Central memory CD8-positive, alpha-beta T cell (primary cell): ENCODE data around the gene PPP1R1B.

Experiments used
- ATAC-seq: fragments of 150-1000 bp; cut with Tn5 transposase; replicated peaks from 2 replicates; pipeline ENCODE4 v1.10.0; 2022; ENCODE audit warnings: mild to moderate bottlenecking, moderate FRiP score, moderate number of reproducible peaks; ENCODE audit not compliant: poor library complexity, severe bottlenecking; ENCODE audit errors: extremely low read depth
- DNase-seq, 2 donors: peaks; one replicate each; pipeline ENCODE4 v3.0.0; 2021; ENCODE audit warnings: low spot score in 2 of 2
- H3K27ac Mint-ChIP-seq: one replicate; pipeline ENCODE4 v1.8.0; 2022; ENCODE audit warnings: low read depth, mild to moderate bottlenecking, moderate library complexity, mixed read lengths
- H3K27me3 Mint-ChIP-seq: one replicate; pipeline ENCODE4 v1.8.0; 2022; ENCODE audit warnings: mixed read lengths
- H3K36me3 Mint-ChIP-seq: one replicate; pipeline ENCODE4 v1.8.0; 2022; ENCODE audit warnings: mild to moderate bottlenecking, moderate library complexity, mixed read lengths; ENCODE audit not compliant: insufficient read depth
- H3K4me1 Mint-ChIP-seq: one replicate; pipeline ENCODE4 v1.8.0; 2022; ENCODE audit warnings: mixed read lengths
- H3K4me3 Mint-ChIP-seq: one replicate; pipeline ENCODE4 v1.8.0; 2022; ENCODE audit warnings: mild to moderate bottlenecking, moderate library complexity, mixed read lengths
- H3K9me3 Mint-ChIP-seq: one replicate; pipeline ENCODE4 v1.8.0; 2022; ENCODE audit warnings: mixed read lengths

Gene PPP1R1B

GRCh38 chr17:39595928-39596510 lies 30.7 kb upstream of the PPP1R1B start:
- no peak overlapping the region for H3K4me3 Mint-ChIP-seq

GRCh38 chr17:39596543-39597267 lies 30.0 kb upstream of the PPP1R1B start:
- Mint-ChIP-seq H3K4me3 (no peak overlapping the region), H3K27ac (no peak overlapping the region), H3K36me3 (no peaks in the 10 kb centered on the region), H3K4me1 (peaks cover 21% of the 10 kb centered on the region), H3K27me3 (peaks cover 89% of the 10 kb centered on the region), H3K9me3 (no peaks in the 10 kb centered on the region)
- no peak for ATAC-seq
- DNase-seq, result no peak

More at GRCh38 chr17:39595928-39596510, 30.7 kb upstream of the PPP1R1B start:
- no peaks in the 10 kb centered on the region for H3K9me3 Mint-ChIP-seq
- DNase-seq (no peak), ATAC-seq (no peak)
- peaks cover 89% of the 10 kb centered on the region for H3K27me3 Mint-ChIP-seq
- peaks cover 21% of the 10 kb centered on the region for H3K4me1 Mint-ChIP-seq
- H3K27ac Mint-ChIP-seq, result no peak overlapping the region
- H3K36me3 Mint-ChIP-seq, result no peaks in the 10 kb centered on the region

- Mint-ChIP-seq H3K4me1 (peaks cover 21% of the 10 kb centered on the region), H3K27me3 (peaks cover 89% of the 10 kb centered on the region)
Observed at GRCh38 chr17:39597372-39598046, 29.2 kb upstream of the PPP1R1B start.

GRCh38 chr17:39598047-39598481 lies 28.7 kb upstream of the PPP1R1B start:
- no peak overlapping the region for H3K4me3 Mint-ChIP-seq
- DNase-seq, result no peak
- H3K27me3 Mint-ChIP-seq, result peaks cover 89% of the 10 kb centered on the region
- no peaks in the 10 kb centered on the region for H3K9me3 Mint-ChIP-seq
- H3K27ac Mint-ChIP-seq, result no peak overlapping the region
- peaks cover 22% of the 10 kb centered on the region for H3K4me1 Mint-ChIP-seq
- H3K36me3 Mint-ChIP-seq, result no peaks in the 10 kb centered on the region
- ATAC-seq, result no peak

More at GRCh38 chr17:39597372-39598046, 29.2 kb upstream of the PPP1R1B start:
- H3K4me3 Mint-ChIP-seq, result no peak overlapping the region
- ATAC-seq (no peak), DNase-seq (no peak)
- H3K27ac Mint-ChIP-seq, result no peak overlapping the region
- H3K36me3 Mint-ChIP-seq, result no peaks in the 10 kb centered on the region
- H3K9me3 Mint-ChIP-seq, result no peaks in the 10 kb centered on the region

GRCh38 chr17:39598630-39599003 lies 28.1 kb upstream of the PPP1R1B start:
- Mint-ChIP-seq H3K4me3 (no peak overlapping the region), H3K4me1 (peaks cover 28% of the 10 kb centered on the region), H3K9me3 (no peaks in the 10 kb centered on the region), H3K36me3 (no peaks in the 10 kb centered on the region), H3K27me3 (peaks cover 89% of the 10 kb centered on the region), H3K27ac (no peak overlapping the region)
- no peak for DNase-seq
- no peak for ATAC-seq

- no peak for DNase-seq
- peaks cover 90% of the 10 kb centered on the region for H3K27me3 Mint-ChIP-seq
- H3K36me3 Mint-ChIP-seq, result no peaks in the 10 kb centered on the region
- no peaks in the 10 kb centered on the region for H3K9me3 Mint-ChIP-seq
- H3K27ac Mint-ChIP-seq, result no peak overlapping the region
- H3K4me1 Mint-ChIP-seq, result peaks cover 31% of the 10 kb centered on the region
- H3K4me3 Mint-ChIP-seq, result no peak overlapping the region
- ATAC-seq, result no peak
Observed at GRCh38 chr17:39599004-39599664, 27.6 kb upstream of the PPP1R1B start.

GRCh38 chr17:39599665-39600231 lies 27.0 kb upstream of the PPP1R1B start:
- no peak overlapping the region for H3K27ac Mint-ChIP-seq
- H3K9me3 Mint-ChIP-seq, result no peaks in the 10 kb centered on the region
- peaks cover 31% of the 10 kb centered on the region for H3K4me1 Mint-ChIP-seq
- peaks cover 90% of the 10 kb centered on the region for H3K27me3 Mint-ChIP-seq
- H3K4me3 Mint-ChIP-seq, result no peak overlapping the region
- DNase-seq, result no peak
- H3K36me3 Mint-ChIP-seq, result no peaks in the 10 kb centered on the region
- no peak for ATAC-seq

- DNase-seq, result no peak
- Mint-ChIP-seq H3K9me3 (no peaks in the 10 kb centered on the region), H3K27ac (no peak overlapping the region), H3K4me1 (peaks cover 31% of the 10 kb centered on the region), H3K36me3 (peaks cover 3% of the 10 kb centered on the region), H3K4me3 (no peak overlapping the region), H3K27me3 (peaks cover 90% of the 10 kb centered on the region)
- ATAC-seq, result no peak
Observed at GRCh38 chr17:39600288-39600996, 26.3 kb upstream of the PPP1R1B start.

GRCh38 chr17:39600997-39601597 lies 25.7 kb upstream of the PPP1R1B start:
- Mint-ChIP-seq H3K27ac (no peak overlapping the region), H3K27me3 (peaks cover 84% of the 10 kb centered on the region), H3K4me3 (no peak overlapping the region), H3K36me3 (peaks cover 3% of the 10 kb centered on the region), H3K4me1 (peaks cover 28% of the 10 kb centered on the region), H3K9me3 (no peaks in the 10 kb centered on the region)
- ATAC-seq (no peak), DNase-seq (no peak)

- peaks cover 76% of the 10 kb centered on the region for H3K27me3 Mint-ChIP-seq
- H3K4me3 Mint-ChIP-seq, result no peak overlapping the region
- DNase-seq (no peak), ATAC-seq (no peak)
- peaks cover 22% of the 10 kb centered on the region for H3K4me1 Mint-ChIP-seq
- H3K9me3 Mint-ChIP-seq, result no peaks in the 10 kb centered on the region
- no peak overlapping the region for H3K27ac Mint-ChIP-seq
- H3K36me3 Mint-ChIP-seq, result peaks cover 3% of the 10 kb centered on the region
Observed at GRCh38 chr17:39601758-39602532, 24.8 kb upstream of the PPP1R1B start.
